ENCODE measurements around the gene MYO6.
"Not testable (repeated sequence)": the region's sequence is repeated elsewhere in the genome, so short reads cannot be mapped to it uniquely, and the experiment has no call there.

MYO6 gene

DNA sequence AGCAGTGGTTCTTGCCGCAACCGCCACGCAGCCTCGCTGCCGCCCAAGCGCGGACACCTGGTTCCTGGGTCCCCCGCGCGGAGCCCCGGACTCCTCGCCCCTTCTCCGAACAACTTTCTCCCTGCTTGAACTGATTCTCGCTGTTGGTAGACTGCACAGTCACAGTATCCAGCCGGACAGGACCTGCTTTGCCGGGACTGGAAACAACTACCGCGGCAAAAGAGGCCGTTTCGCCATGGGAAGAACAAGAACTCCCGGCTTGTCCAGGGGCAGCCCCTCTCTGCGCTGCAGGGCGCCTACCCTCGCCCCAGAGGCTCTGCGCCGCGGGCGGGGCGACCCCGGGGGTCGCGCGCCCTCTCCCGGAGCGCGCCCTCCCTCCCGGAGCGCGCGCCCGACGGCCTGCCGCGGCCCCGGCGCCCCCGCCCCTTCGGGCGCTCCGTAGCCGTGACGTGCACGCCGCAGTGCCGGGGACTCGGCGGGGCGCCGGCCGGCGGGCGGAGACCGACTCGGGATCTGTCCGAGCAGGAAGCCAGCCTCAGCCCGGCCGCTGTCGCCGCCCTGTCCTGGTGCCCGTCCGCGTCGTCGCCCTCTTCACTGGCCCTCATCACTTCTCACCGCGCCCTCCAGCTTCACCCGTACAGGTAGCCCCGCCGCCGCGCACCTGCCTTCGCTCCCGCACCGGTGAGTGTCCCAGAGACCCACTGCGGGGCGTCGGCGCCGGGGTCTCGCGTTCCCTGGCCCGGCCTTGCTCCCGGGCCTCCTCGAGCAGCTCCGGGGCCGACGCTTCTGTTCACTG is at the start of gene MYO6:
MYO6 (plus strand) TSS at position 497 of the 796 bp plus-strand sequence. CDS start 68,309 bp downstream, outside the sequence.
- no peaks in the 10 kb centered on the region for H3K9me3 Mint-ChIP-seq
- no peaks in the 10 kb centered on the region for H3K4me1 Mint-ChIP-seq
- ATAC-seq = peak; percentile 89
- H3K4me3 Mint-ChIP-seq = peak within 1 kb of the TSS; percentile 87
- H3K36me3 Mint-ChIP-seq = no peaks in the 10 kb centered on the region
- DNase-seq (ENCODE audit: low spot score in 2 of 2) = peak; percentile 40 to 73
- H3K27ac Mint-ChIP-seq = peak within 1 kb of the TSS; percentile 84

GRCh38 chr6:75708334-75708733 is 40.7 kb upstream of the MYO6 start:
- H3K27ac Mint-ChIP-seq; H3K9me3 Mint-ChIP-seq; ATAC-seq; DNase-seq (ENCODE audit: low spot score in 2 of 2); H3K4me3 Mint-ChIP-seq; H3K4me1 Mint-ChIP-seq: not testable (repeated sequence)
- H3K36me3 Mint-ChIP-seq = peaks cover 75% of the 10 kb centered on the region

DNA sequence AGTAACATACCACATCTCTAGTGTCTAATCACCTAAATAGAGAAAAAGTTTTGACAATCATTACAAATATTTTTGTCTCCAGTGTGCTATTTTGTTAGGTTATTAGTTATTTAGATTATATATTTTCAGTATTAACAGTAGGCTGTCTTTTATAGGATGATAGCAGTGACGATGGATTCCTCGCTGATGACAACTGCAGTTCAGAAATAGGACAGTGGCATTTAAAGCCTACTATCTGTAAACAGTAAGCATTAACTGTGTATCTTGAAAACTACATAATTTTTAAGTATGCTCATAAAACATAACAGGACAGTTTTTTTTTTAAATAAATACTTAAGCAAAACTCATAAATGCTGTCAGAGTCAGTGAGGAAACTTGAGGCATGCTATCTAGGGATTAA is 37.9 kb upstream of the MYO6 start:
- H3K36me3 Mint-ChIP-seq = peaks cover 93% of the 10 kb centered on the region
- H3K9me3 Mint-ChIP-seq = no peaks in the 10 kb centered on the region
- DNase-seq (ENCODE audit: low spot score in 2 of 2) = no peak
- no peak overlapping the region for H3K27ac Mint-ChIP-seq
- no peak overlapping the region for H3K4me3 Mint-ChIP-seq
- no peaks in the 10 kb centered on the region for H3K4me1 Mint-ChIP-seq
- ATAC-seq = no peak

DNA sequence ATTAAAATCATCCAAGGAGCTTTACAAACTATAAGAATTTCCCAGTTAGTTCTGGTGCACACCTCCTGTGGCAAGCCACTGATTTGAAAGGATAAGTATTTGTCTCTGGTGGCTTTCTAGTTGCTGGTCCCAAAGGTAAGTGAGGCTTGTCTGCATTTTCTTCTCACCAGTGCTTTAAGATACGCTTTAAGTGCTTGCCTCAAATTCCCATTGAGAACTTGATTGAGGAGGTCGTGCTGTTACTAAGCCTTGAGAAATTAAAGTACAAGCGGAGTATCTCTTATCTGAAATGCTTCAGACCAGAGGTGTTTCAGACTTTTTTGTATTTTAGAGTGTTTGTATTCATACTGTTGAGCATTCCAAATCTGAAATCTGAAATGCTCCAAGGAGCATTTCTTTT is 29.9 kb upstream of the MYO6 start:
- no peak overlapping the region for H3K4me3 Mint-ChIP-seq
- H3K9me3 Mint-ChIP-seq = no peaks in the 10 kb centered on the region
- H3K4me1 Mint-ChIP-seq = no peaks in the 10 kb centered on the region
- ATAC-seq (no peak), DNase-seq (ENCODE audit: low spot score in 2 of 2) (no peak)
- H3K27ac Mint-ChIP-seq = no peak overlapping the region
- peaks cover 29% of the 10 kb centered on the region for H3K36me3 Mint-ChIP-seq

DNA sequence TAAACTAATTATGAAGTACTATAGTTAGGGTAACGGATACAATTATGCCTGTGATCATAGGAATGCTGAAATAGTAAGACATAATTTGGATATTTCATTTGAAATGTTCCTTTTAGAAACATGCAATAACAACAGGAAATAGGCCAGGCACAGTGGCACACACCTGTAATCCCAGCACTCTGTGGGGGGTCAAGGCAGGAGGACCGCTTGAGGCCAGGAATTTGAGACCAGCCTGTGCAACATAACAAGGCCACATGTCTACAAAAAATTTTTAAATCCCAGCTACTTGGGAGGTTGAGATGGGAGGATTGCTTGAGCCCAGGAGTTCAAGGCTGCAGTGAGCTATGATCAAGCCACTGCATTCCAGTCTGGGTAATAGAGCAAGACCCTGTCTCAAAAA is 25.7 kb upstream of the MYO6 start:
- Mint-ChIP-seq H3K4me3 (no peak overlapping the region), H3K27ac (no peak overlapping the region), H3K4me1 (no peaks in the 10 kb centered on the region), H3K9me3 (no peaks in the 10 kb centered on the region), H3K36me3 (no peaks in the 10 kb centered on the region)
- ATAC-seq (no peak), DNase-seq (ENCODE audit: low spot score in 2 of 2) (no peak)

- no peak overlapping the region for H3K4me3 Mint-ChIP-seq
- ATAC-seq = no peak
- H3K9me3 Mint-ChIP-seq = no peaks in the 10 kb centered on the region
These were observed 21.8 kb upstream of the MYO6 start for GRCh38 chr6:75727206-75727605.

DNA sequence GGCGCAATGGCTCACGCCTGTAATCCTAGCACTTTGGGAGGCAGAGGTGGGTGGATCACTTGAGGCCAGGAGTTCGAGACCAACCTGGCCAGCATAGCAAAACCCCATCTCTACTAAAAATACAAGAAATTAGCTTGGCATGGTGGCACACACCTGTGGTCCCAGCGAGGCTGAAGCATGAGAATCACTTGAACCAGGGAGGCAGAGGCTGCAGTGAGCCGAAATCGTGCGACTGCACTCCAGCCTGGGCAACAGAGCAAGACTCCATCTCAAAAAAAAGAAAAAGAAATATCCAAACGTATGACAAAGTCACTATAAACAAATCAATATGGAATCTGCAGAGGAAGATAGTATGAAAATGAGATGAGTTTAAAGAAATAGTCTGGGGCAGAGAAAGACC is 18.0 kb upstream of the MYO6 start:
- H3K36me3 Mint-ChIP-seq; H3K27ac Mint-ChIP-seq; ATAC-seq; H3K4me3 Mint-ChIP-seq; DNase-seq (ENCODE audit: low spot score in 2 of 2); H3K9me3 Mint-ChIP-seq; H3K4me1 Mint-ChIP-seq: not testable (repeated sequence)

More at GRCh38 chr6:75727206-75727605, 21.8 kb upstream of the MYO6 start:
- H3K27ac Mint-ChIP-seq = no peak overlapping the region
- no peaks in the 10 kb centered on the region for H3K4me1 Mint-ChIP-seq
- no peaks in the 10 kb centered on the region for H3K36me3 Mint-ChIP-seq
- no peak for DNase-seq (ENCODE audit: low spot score in 2 of 2)

DNA sequence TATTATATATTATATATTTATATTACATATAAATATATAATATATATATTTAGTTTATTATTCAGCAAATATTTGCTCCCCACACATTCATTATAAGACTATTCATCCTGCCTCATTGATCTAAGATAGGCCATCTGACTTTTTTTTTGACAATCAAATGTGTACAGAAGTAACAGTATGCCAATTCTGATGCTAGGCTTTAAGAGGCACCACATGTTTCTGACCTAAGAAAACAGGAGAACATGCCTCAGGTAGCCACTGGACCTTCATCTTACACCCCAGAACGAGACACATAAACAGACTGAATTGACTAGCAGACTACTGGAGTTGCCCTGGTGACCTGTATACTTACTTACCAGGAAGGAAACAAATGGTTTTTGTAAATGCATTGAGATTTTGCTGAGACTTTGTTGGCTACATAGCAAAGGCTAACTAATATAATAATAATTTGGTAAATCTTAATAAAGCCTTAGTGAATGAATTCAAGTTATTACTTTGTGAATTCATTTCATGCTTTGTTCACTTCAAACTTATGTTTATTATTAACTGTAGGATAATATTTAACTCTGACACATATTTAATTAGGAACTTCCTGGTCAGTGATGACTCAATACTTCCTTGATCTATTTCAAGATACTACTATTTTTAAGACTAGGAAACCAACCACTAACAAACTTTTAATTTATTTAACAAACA is 13.4 kb upstream of the MYO6 start:
- no peak for DNase-seq (ENCODE audit: low spot score in 2 of 2)
- H3K4me3 Mint-ChIP-seq = no peak overlapping the region
- H3K9me3 Mint-ChIP-seq = no peaks in the 10 kb centered on the region
- H3K4me1 Mint-ChIP-seq = no peaks in the 10 kb centered on the region
- no peak overlapping the region for H3K27ac Mint-ChIP-seq
- H3K36me3 Mint-ChIP-seq = no peaks in the 10 kb centered on the region
- no peak for ATAC-seq

GRCh38 chr6:75743971-75744370 is 5.1 kb upstream of the MYO6 start:
- Mint-ChIP-seq H3K27ac (no peak overlapping the region), H3K4me1 (no peaks in the 10 kb centered on the region), H3K9me3 (no peaks in the 10 kb centered on the region), H3K4me3 (no peak overlapping the region), H3K36me3 (no peaks in the 10 kb centered on the region)
- ATAC-seq = peak; percentile 29
- no peak for DNase-seq (ENCODE audit: low spot score in 2 of 2)

DNA sequence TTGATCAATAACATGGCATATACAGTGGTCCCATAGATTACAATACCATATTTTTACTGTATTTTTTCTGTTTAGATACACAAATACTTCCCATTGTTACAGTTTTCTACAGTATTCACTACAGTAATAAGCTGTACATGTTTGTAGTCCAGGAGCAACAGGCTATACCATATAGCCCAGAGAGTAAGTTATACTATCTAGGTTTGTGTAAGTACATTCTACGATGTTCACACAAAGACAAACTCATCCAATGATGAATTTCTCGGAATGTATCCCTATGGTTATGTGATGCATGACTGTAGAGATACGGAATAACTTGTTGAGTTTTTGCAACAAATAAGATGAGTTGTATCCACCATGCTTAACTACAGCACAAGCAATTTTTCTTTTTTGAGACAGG is 3.6 kb upstream of the MYO6 start:
- H3K9me3 Mint-ChIP-seq = no peaks in the 10 kb centered on the region
- H3K4me1 Mint-ChIP-seq = no peaks in the 10 kb centered on the region
- DNase-seq (ENCODE audit: low spot score in 2 of 2) (no peak), ATAC-seq (no peak)
- H3K4me3 Mint-ChIP-seq = no peak overlapping the region
- H3K27ac Mint-ChIP-seq = no peak overlapping the region
- no peaks in the 10 kb centered on the region for H3K36me3 Mint-ChIP-seq

GRCh38 chr6:75746221-75746620 is 2.8 kb upstream of the MYO6 start:
- no peaks in the 10 kb centered on the region for H3K4me1 Mint-ChIP-seq
- H3K4me3 Mint-ChIP-seq = no peak overlapping the region
- no peak overlapping the region for H3K27ac Mint-ChIP-seq
- H3K9me3 Mint-ChIP-seq = no peaks in the 10 kb centered on the region
- no peak for DNase-seq (ENCODE audit: low spot score in 2 of 2)
- ATAC-seq = no peak
- no peaks in the 10 kb centered on the region for H3K36me3 Mint-ChIP-seq

- Mint-ChIP-seq H3K27ac (no peak overlapping the region), H3K4me3 (no peak overlapping the region), H3K36me3 (no peaks in the 10 kb centered on the region), H3K4me1 (no peaks in the 10 kb centered on the region), H3K9me3 (no peaks in the 10 kb centered on the region)
- DNase-seq (ENCODE audit: low spot score in 2 of 2) = no peak
- ATAC-seq = no peak
These were observed 1.7 kb upstream of the MYO6 start for GRCh38 chr6:75747152-75747992.

- H3K4me1 Mint-ChIP-seq = no peaks in the 10 kb centered on the region
- H3K9me3 Mint-ChIP-seq = no peaks in the 10 kb centered on the region
- H3K4me3 Mint-ChIP-seq = peak overlapping the region; percentile 87
- H3K36me3 Mint-ChIP-seq = no peaks in the 10 kb centered on the region
- H3K27ac Mint-ChIP-seq = no peak overlapping the region
- no peak for DNase-seq (ENCODE audit: low spot score in 2 of 2)
- no peak for ATAC-seq
These were observed 866 bp upstream of the MYO6 start for GRCh38 chr6:75748003-75748742.

DNA sequence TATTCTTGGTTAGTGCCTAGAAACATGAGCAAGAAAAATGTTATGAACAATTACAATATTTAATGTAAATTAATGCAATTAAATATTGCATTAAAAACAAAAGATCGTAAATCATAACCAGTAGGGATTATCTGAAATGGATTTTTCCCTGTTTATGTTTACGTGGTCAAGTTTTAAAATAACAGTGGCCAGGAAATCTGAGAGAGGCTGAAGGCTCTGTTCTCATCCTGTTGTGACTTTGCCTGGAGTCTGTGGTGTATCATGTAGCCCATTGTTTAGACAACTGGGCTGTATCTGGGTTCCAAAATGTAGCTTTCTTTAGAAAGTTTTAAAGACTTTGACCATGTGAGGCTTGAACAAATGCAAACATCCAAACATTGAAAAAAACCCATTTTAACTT is 2.4 kb downstream of the MYO6 start:
- no peak for ATAC-seq
- Mint-ChIP-seq H3K4me1 (no peaks in the 10 kb centered on the region), H3K9me3 (no peaks in the 10 kb centered on the region), H3K27ac (no peak overlapping the region), H3K4me3 (no peak overlapping the region), H3K36me3 (no peaks in the 10 kb centered on the region)
- no peak for DNase-seq (ENCODE audit: low spot score in 2 of 2)

- no peak for ATAC-seq
These were observed 3.3 kb downstream of the MYO6 start for GRCh38 chr6:75752365-75752764.

More at GRCh38 chr6:75752365-75752764, 3.3 kb downstream of the MYO6 start:
- H3K9me3 Mint-ChIP-seq = no peaks in the 10 kb centered on the region
- H3K4me1 Mint-ChIP-seq = no peaks in the 10 kb centered on the region
- no peak overlapping the region for H3K4me3 Mint-ChIP-seq
- DNase-seq (ENCODE audit: low spot score in 2 of 2) = no peak
- no peaks in the 10 kb centered on the region for H3K36me3 Mint-ChIP-seq
- H3K27ac Mint-ChIP-seq = no peak overlapping the region

Data from stimulated activated effector memory CD8-positive, alpha-beta T cell treated with anti-CD3 and anti-CD28 coated beads, Interleukin-12 subunit alpha, Interleukin-12 subunit beta, amount 100 ng/mL, for 72 hours (primary cell).